ENCODE measurements around the gene ZNF121.
A peak's percentile ranks its signal among the peaks of the same experiment; 100 is the strongest.

Gene ZNF121

DNA sequence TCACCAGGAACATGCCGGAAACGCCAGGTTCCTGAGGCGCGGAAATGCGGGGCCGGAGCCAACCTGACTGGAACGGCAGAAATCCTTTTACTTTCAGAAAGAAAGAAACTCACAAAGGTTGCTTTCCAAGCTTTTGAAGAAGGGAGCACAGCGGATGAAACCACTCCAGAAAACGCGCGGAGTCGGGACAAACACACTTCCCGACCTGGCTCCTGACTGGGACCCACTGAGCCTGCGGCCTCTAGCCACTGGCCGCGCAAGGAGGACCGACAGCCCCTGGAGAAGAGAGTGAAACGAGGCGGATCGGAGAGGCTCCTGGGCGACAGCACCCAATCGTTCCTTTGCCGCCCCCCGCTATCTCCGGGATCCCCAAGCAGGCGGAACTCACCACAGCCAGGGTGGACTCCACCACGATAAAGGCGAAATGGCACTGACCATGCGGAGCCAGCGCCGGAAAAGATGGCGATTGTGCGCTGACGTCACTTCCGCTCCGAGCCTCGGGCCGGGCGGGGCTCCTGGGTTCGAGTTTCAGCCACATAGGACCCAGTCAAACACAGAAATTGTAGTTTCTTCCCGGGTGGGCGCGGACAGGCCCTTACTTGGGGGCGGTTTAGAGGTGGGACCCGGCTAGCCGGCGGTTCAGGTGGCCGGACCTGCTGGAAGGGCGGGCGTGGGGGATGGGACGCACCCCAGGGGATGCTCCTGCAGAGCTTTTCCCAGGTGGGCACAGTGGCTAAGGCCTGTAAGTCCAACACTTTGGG lies at the start of gene ZNF121:
TSS of gene ZNF121 (minus strand) at position 432 of the 761 bp plus-strand sequence. CDS start 16,407 bp downstream, outside the sequence.
- H3K4me3 ChIP-seq (ENCODE audit: low read depth, low read length), result peak within 1 kb of the TSS; percentile 89
- TF ChIP-seq, protein P1, sequence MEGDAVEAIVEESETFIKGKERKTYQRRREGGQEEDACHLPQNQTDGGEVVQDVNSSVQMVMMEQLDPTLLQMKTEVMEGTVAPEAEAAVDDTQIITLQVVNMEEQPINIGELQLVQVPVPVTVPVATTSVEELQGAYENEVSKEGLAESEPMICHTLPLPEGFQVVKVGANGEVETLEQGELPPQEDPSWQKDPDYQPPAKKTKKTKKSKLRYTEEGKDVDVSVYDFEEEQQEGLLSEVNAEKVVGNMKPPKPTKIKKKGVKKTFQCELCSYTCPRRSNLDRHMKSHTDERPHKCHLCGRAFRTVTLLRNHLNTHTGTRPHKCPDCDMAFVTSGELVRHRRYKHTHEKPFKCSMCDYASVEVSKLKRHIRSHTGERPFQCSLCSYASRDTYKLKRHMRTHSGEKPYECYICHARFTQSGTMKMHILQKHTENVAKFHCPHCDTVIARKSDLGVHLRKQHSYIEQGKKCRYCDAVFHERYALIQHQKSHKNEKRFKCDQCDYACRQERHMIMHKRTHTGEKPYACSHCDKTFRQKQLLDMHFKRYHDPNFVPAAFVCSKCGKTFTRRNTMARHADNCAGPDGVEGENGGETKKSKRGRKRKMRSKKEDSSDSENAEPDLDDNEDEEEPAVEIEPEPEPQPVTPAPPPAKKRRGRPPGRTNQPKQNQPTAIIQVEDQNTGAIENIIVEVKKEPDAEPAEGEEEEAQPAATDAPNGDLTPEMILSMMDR (IDR thresholded peaks at IDR 0.05; ENCODE audit: low read depth, low read length, missing control alignments), result no peak
- DNase-seq (ENCODE audit: low read depth), result peak; percentile 57

DNA sequence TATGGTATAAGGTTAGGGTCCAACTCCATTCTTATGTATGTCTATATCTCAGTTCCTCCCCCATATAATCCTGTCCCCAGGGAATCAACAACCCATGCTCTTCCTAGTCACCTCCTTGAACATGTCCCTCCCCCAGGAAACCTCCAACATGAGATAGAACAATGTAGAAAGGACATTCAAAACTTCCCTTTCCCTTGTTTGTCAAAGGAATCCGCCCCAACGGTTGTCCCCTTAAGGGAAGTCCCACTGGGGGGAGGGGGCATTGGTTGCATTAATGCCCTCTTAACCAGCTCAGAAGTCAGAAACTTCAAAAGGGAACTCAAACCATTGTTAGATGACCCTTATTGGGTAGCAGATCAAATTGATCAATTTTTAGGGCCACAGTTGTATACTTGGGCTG lies 43.6 kb upstream of the ZNF121 start:
- DNase-seq (ENCODE audit: low read depth), result no peak

DNA sequence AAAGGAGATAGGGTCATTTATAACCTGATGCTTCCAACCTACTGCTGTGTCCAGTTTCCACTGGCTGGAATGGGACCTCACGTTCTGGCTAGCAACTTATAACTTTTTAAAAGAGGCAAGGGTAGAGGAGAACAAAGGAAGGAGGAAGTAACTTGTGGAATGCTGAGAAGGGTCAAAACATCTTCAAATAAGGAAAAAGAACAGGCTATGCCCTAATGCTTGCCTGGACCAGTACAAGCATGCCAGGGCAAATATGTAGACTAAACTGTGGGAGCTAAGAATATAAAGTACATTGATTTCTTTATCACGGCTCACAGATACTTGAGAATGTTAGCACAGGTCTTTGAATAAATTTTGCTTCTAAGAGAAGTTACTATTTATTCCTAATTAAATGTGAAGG lies 38.2 kb upstream of the ZNF121 start:
- TF ChIP-seq, protein P1 (IDR thresholded peaks at IDR 0.05; ENCODE audit: low read depth, low read length, missing control alignments), result no peak
- no peak for DNase-seq (ENCODE audit: low read depth)
- no peak overlapping the region for H3K4me3 ChIP-seq (ENCODE audit: low read depth, low read length)

More for the DNA sequence above, 43.6 kb upstream of the ZNF121 start:
- no peak overlapping the region for H3K4me3 ChIP-seq (ENCODE audit: low read depth, low read length)
- TF ChIP-seq, protein P1 (IDR thresholded peaks at IDR 0.05; ENCODE audit: low read depth, low read length, missing control alignments), result no peak

DNA sequence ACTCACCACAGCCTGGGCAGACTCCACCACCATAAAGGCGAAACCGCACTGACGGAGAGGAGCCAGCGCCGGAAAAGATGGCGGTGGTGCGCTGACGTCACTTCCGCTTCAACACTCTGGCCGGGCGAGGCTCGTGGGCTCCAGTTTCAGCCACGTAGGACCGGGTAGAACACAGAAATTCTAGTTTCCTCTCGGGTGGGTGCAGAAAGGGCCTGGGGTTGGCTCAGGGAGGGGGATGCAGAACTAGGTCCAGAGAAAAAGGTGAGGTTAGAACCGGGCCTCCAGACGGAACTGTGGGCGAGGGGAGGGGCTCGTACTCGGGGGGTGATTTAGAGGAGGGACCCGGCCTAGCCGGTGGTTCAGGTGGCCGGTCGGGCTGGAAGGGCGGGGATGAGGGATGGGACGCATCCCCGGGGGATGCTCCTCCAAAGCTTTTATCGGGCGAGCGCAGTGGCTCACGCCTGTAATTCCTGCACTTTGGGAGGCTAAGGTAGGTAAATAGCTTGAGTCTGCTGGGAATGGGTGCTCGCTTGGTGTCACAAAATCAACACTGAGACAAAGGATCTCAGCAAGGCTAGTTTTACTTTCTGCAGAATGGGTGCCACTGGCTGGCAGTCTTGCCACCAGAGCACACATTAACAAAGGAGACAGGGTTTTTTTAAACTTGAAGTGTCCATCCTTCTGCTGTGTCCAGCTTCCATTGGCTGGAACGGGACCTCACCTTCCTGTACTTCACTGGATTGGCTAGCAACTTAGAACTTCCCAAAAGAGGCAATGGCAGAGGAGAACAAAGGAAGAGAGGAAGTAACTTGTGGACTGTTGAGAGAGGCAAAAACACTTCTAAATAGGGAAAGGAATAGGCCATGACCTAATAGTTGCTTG lies 37.1 kb upstream of the ZNF121 start, which contains the start of gene ZNF561:
TSS of gene ZNF561 (minus strand) at position 77 of the 882 bp plus-strand sequence. CDS start 1,776 bp downstream, outside the sequence.
- TF ChIP-seq, protein P1 (IDR thresholded peaks at IDR 0.05; ENCODE audit: low read depth, low read length, missing control alignments), result no peak
- peak within 1 kb of the TSS; percentile 78 for H3K4me3 ChIP-seq (ENCODE audit: low read depth, low read length)
- peak; percentile 71 for DNase-seq (ENCODE audit: low read depth)

DNA sequence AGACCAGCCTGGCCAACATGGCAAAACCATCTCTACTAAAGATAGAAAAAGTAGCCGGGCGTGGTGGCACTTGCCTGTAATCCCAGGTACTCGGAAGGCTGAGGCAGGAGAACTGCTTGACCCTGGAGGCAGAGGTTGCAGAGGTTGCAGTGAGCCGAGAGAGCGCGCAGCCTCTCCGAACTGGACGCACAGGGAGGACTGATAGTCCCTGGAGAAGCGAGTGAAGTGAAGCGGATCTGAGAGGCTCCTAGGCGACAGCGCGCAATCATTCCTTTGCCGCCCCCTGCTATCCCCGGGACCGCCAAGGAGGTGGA lies 36.5 kb upstream of the ZNF121 start:
- TF ChIP-seq, protein P1 (IDR thresholded peaks at IDR 0.05; ENCODE audit: low read depth, low read length, missing control alignments), result no peak
- peak overlapping the region; percentile 78 for H3K4me3 ChIP-seq (ENCODE audit: low read depth, low read length)
- DNase-seq (ENCODE audit: low read depth), result no peak

DNA sequence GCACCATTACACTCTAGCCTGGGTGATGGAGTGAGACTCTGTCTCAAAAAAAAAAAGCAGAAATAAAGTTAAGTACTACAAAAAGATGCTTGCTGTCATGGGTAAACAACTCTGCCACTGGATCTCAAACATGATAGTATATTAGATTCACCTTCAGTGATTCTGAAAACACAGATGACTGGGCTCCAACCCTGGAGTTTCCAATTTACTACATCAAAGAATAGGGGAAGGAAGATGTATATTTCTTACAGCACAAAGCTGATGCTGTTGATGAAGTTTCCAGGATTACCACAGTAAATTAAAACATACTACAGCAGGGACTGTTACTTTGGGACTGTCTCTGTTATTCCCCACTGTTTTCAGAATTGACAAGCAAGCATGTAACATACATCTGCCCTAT lies 31.5 kb upstream of the ZNF121 start:
- no peak overlapping the region for H3K4me3 ChIP-seq (ENCODE audit: low read depth, low read length)
- TF ChIP-seq, protein P1 (IDR thresholded peaks at IDR 0.05; ENCODE audit: low read depth, low read length, missing control alignments), result no peak
- DNase-seq (ENCODE audit: low read depth), result no peak
